Panc1 (cell line): Measurements from ENCODE around the gene GALNTL6.

Source experiments
- POLR2AphosphoS5 ChIP-seq: IDR thresholded peaks from 2 replicates; pipeline ENCODE4 v1.6.1; 2012; ENCODE audit warnings: mild to moderate bottlenecking, low read depth, low read length, moderate library complexity
- TF ChIP-seq, protein P1 (sequence below): fragments of 450-650 bp; IDR thresholded peaks from 2 replicates; pipeline ENCODE4 v1.5.1; 2017; ENCODE audit warnings: mild to moderate bottlenecking

DNA sequence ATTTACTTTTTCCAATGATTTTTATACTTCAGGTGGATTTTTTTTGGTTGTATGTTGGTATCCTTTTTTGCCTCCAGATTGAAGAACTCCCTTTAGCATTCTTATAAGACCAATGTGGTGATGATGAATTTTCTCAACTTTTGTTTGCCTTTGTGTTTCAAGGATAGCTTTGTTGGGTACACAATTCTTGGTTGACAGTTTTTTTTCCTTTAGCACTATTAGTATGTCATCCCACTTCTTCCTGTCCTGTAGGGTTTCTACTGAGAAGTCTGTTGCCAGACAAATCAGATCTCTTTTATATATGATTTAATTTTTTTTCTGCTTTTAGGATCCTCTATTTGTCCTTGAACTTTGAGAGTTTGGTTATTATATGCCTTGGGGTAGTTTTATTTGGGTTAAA is 892.4 kb downstream of the GALNTL6 start:
- TF ChIP-seq, protein P1, sequence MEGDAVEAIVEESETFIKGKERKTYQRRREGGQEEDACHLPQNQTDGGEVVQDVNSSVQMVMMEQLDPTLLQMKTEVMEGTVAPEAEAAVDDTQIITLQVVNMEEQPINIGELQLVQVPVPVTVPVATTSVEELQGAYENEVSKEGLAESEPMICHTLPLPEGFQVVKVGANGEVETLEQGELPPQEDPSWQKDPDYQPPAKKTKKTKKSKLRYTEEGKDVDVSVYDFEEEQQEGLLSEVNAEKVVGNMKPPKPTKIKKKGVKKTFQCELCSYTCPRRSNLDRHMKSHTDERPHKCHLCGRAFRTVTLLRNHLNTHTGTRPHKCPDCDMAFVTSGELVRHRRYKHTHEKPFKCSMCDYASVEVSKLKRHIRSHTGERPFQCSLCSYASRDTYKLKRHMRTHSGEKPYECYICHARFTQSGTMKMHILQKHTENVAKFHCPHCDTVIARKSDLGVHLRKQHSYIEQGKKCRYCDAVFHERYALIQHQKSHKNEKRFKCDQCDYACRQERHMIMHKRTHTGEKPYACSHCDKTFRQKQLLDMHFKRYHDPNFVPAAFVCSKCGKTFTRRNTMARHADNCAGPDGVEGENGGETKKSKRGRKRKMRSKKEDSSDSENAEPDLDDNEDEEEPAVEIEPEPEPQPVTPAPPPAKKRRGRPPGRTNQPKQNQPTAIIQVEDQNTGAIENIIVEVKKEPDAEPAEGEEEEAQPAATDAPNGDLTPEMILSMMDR, result no peak
- no peak for TF ChIP-seq POLR2AphosphoS5
